GM12891 (cell line): Measurements from ENCODE around the gene ZNF407.

Experiments
- DNase-seq: peaks from one replicate; pipeline ENCODE4 v3.0.0; 2011; ENCODE audit warnings: low spot score; ENCODE audit not compliant: insufficient read length
- FAIRE-seq: peaks from 2 replicates; lab custom pipeline; 2011; peaks lifted over from hg19 to GRCh38; lab: Jason Lieb, UNC
- PAX5 ChIP-seq: IDR thresholded peaks from 2 replicates; pipeline ENCODE4 v1.6.1; 2011; ENCODE audit warnings: low read length, moderate library complexity, mild to moderate bottlenecking; ENCODE audit not compliant: insufficient read depth, severe bottlenecking
- POLR2A ChIP-seq: IDR thresholded peaks from 2 replicates; pipeline ENCODE4 v1.6.1; 2011; ENCODE audit warnings: low read depth, low read length, control low read depth
- POLR2AphosphoS5 ChIP-seq: IDR thresholded peaks from 2 replicates; pipeline ENCODE4 v1.6.1; 2011; ENCODE audit warnings: low read depth, low read length, control low read depth
- POU2F2 ChIP-seq: IDR thresholded peaks from 2 replicates; pipeline ENCODE4 v1.6.1; 2011; ENCODE audit warnings: low read depth, mild to moderate bottlenecking, control low read depth, low read length, moderate library complexity
- SPI1 ChIP-seq: IDR thresholded peaks from 2 replicates; pipeline ENCODE4 v1.6.1; 2011; ENCODE audit warnings: low read depth, low read length, control low read depth
- TAF1 ChIP-seq: IDR thresholded peaks from 2 replicates; pipeline ENCODE4 v1.6.1; 2011; ENCODE audit warnings: low read depth, low read length, control low read depth

Gene ZNF407

GRCh38 chr18:75086494-75087034, 488.9 kb downstream of the ZNF407 start:
- TF ChIP-seq POLR2AphosphoS5 (no peak), PAX5 (no peak), TAF1 (no peak), POU2F2 (no peak), POLR2A (no peak), SPI1 (no peak)
- no peak for DNase-seq
- FAIRE-seq, result peak; percentile 92

- FAIRE-seq (no peak), DNase-seq (no peak)
- TF ChIP-seq SPI1 (no peak), POLR2AphosphoS5 (no peak), TAF1 (no peak), POU2F2 (no peak), PAX5 (no peak), POLR2A (no peak)
Measured at GRCh38 chr18:75087119-75088020, 489.7 kb downstream of the ZNF407 start.

GRCh38 chr18:75088021-75088506, 490.4 kb downstream of the ZNF407 start:
- FAIRE-seq (no peak), DNase-seq (no peak)
- TF ChIP-seq POLR2A, result no peak
- no peak for TF ChIP-seq TAF1
- no peak for TF ChIP-seq PAX5
- no peak for TF ChIP-seq POLR2AphosphoS5
- TF ChIP-seq SPI1, result no peak
- TF ChIP-seq POU2F2, result no peak

- FAIRE-seq (no peak), DNase-seq (no peak)
- no peak for TF ChIP-seq PAX5
- no peak for TF ChIP-seq TAF1
- TF ChIP-seq POLR2AphosphoS5, result no peak
- no peak for TF ChIP-seq SPI1
- TF ChIP-seq POU2F2, result no peak
- no peak for TF ChIP-seq POLR2A
Measured at GRCh38 chr18:75088622-75089211, 491.0 kb downstream of the ZNF407 start.

GRCh38 chr18:75089748-75090327, 492.2 kb downstream of the ZNF407 start:
- no peak for FAIRE-seq
- no peak for TF ChIP-seq TAF1
- no peak for TF ChIP-seq SPI1
- TF ChIP-seq PAX5, result no peak
- TF ChIP-seq POLR2A, result no peak
- TF ChIP-seq POLR2AphosphoS5, result no peak
- no peak for TF ChIP-seq POU2F2
- DNase-seq, result no peak

GRCh38 chr18:75090336-75090735, 492.7 kb downstream of the ZNF407 start:
- FAIRE-seq, result no peak
- TF ChIP-seq POLR2A, result no peak
- no peak for TF ChIP-seq TAF1
- TF ChIP-seq SPI1, result no peak
- no peak for TF ChIP-seq PAX5
- TF ChIP-seq POLR2AphosphoS5, result no peak
- DNase-seq, result no peak

- DNase-seq, result no peak
- no peak for FAIRE-seq
- no peak for TF ChIP-seq SPI1
- no peak for TF ChIP-seq POLR2A
- TF ChIP-seq POLR2AphosphoS5, result no peak
- TF ChIP-seq PAX5, result no peak
- TF ChIP-seq TAF1, result no peak
- no peak for TF ChIP-seq POU2F2
Measured at GRCh38 chr18:75097491-75098225, 500.0 kb downstream of the ZNF407 start.

GRCh38 chr18:75100832-75101630, 503.4 kb downstream of the ZNF407 start:
- FAIRE-seq (no peak), DNase-seq (no peak)
- no peak for TF ChIP-seq POLR2AphosphoS5
- TF ChIP-seq POLR2A, result no peak
- no peak for TF ChIP-seq SPI1
- no peak for TF ChIP-seq POU2F2
- no peak for TF ChIP-seq PAX5
- TF ChIP-seq TAF1, result no peak
